GM12878 (cell line): ENCODE results near the gene GRIK4. TPM values are rescaled to one million over a fixed set of nuclear protein-coding genes. Genes with fewer than 3 reads are reported as not detected.

Experiments used
- ATAC-seq: fragments of 200-7000 bp; cut with Tn5 transposase; 3 replicates; pipeline ENCODE4 v1.9.1; 2020; ENCODE audit warnings: mild to moderate bottlenecking, moderate library complexity
- BruUV-seq: library from RNA; stranded (reverse); fragments of 400-500 nt; replicated peaks from 2 replicates; lab custom pipeline; 2021; lab: Mats Ljungman, UMichigan
- CTCF ChIA-PET: fragments of 300-600 bp; sonication (Branson Sonifier 250); formaldehyde crosslinking; extraction: SDS; loops from one replicate; lab custom pipeline; 2021; ENCODE audit warnings: inconsistent platforms; lab: Yijun Ruan, JAX
- POLR2A ChIA-PET: fragments of 350-600 bp; formaldehyde crosslinking; extraction: SDS; loops from one replicate; lab custom pipeline; 2021; ENCODE audit warnings: inconsistent platforms; lab: Charles Lee
- RAD21 ChIA-PET: fragments of 300-600 bp; sonication (Branson Sonifier 250); formaldehyde crosslinking; loops from one replicate; lab custom pipeline; 2023; ENCODE audit warnings: antibody characterized with exemption; ENCODE audit not compliant: unreplicated experiment; lab: Charles Lee
- SMC1A ChIA-PET: fragments of 300-600 bp; sonication (Branson Sonifier 250); formaldehyde crosslinking; loops from one replicate; lab custom pipeline; 2023; ENCODE audit not compliant: unreplicated experiment, uncharacterized antibody; lab: Charles Lee
- DNase-seq: peaks from one replicate; pipeline ENCODE4 v3.0.0-alpha.2; 2011; ENCODE audit warnings: low read depth, low spot score
- FAIRE-seq: peaks from 3 replicates; lab custom pipeline; 2011; peaks lifted over from hg19 to GRCh38; lab: Jason Lieb, UNC
- H2AFZ ChIP-seq: 2 replicates; pipeline ENCODE4 v1.6.0; 2011; ENCODE audit warnings: low read depth, low read length, control low read depth; ENCODE audit not compliant: control insufficient read depth
- H3K27ac ChIP-seq: 2 replicates; pipeline ENCODE4 v1.5.1; 2011; ENCODE audit warnings: control low read depth; ENCODE audit not compliant: control insufficient read depth, insufficient read depth
- H3K27me3 ChIP-seq, 2 experiments: replicated peaks in 1 of 2; 2 replicates each; pipeline versions ENCODE4 v1.6.0 to v1.6.1; 2011; ENCODE audit warnings: low read length in 1 of 2; ENCODE audit not compliant: control insufficient read depth in 2 of 2, insufficient read depth in 2 of 2
- H3K36me3 ChIP-seq, 2 experiments: 2 replicates each; pipeline ENCODE4 v1.5.1; 2011; ENCODE audit warnings: low read length in 1 of 2; ENCODE audit not compliant: control insufficient read depth in 2 of 2, insufficient read depth in 2 of 2
- H3K4me1 ChIP-seq: 2 replicates; pipeline ENCODE4 v1.6.1; 2011; ENCODE audit warnings: mild to moderate bottlenecking, low read length, moderate library complexity, mixed read lengths; ENCODE audit not compliant: control insufficient read depth, insufficient read depth
- H3K4me2 ChIP-seq: 2 replicates; pipeline ENCODE4 v1.6.0; 2011; ENCODE audit warnings: control low read depth; ENCODE audit not compliant: control insufficient read depth, insufficient read depth
- H3K4me3 ChIP-seq: fragments of 200-600 bp; sonication (generic); 2 replicates; pipeline ENCODE4 v1.5.1; 2016
- H3K79me2 ChIP-seq: 2 replicates; pipeline ENCODE4 v1.6.0; 2011; ENCODE audit warnings: low read length; ENCODE audit not compliant: control insufficient read depth, insufficient read depth
- H3K9ac ChIP-seq: 2 replicates; pipeline ENCODE4 v1.8.0; 2011; ENCODE audit warnings: low read length, control low read depth, mixed read lengths; ENCODE audit not compliant: control insufficient read depth, insufficient read depth
- H3K9me3 ChIP-seq: replicated peaks from 3 replicates; pipeline ENCODE4 v1.5.1; 2011; ENCODE audit warnings: mild to moderate bottlenecking, low read length; ENCODE audit not compliant: control insufficient read depth, insufficient read depth
- H4K20me1 ChIP-seq: 2 replicates; pipeline ENCODE4 v1.6.0; 2011; ENCODE audit not compliant: control insufficient read depth, insufficient read depth
- BHLHE40 ChIP-seq, 2 experiments: fragments of 450-650 bp in 1 of 2; IDR thresholded peaks; 2 replicates each; pipeline ENCODE4 v1.6.1; 2011 to 2017; ENCODE audit warnings: low read depth in 2 of 2, borderline replicate concordance in 1 of 2, improper control_type of control experiment in 1 of 2, low read length in 1 of 2, mild to moderate bottlenecking in 1 of 2
- CHD1 ChIP-seq: IDR thresholded peaks from 2 replicates; pipeline ENCODE4 v1.6.1; 2012; ENCODE audit warnings: low read depth, low read length, improper control_type of control experiment
- CHD2 ChIP-seq: IDR thresholded peaks from 2 replicates; pipeline ENCODE4 v1.6.1; 2011; ENCODE audit warnings: low read depth, low read length, improper control_type of control experiment, borderline replicate concordance
- EED ChIP-seq: sonication (generic); IDR thresholded peaks from 2 replicates; pipeline ENCODE4 v1.6.1; 2016; ENCODE audit warnings: antibody characterized with exemption, low read depth
- EZH2 ChIP-seq: IDR thresholded peaks from 2 replicates; pipeline ENCODE4 v1.6.1; 2012; ENCODE audit warnings: low read depth, mild to moderate bottlenecking, control low read depth, inconsistent platforms, low read length, borderline replicate concordance; ENCODE audit not compliant: control insufficient read depth
- GABPA ChIP-seq: IDR thresholded peaks from 2 replicates; pipeline ENCODE4 v1.6.1; 2014; ENCODE audit warnings: antibody characterized with exemption, low read depth, mild to moderate bottlenecking, inconsistent platforms
- IKZF1 ChIP-seq: fragments of 450-650 bp; conservative IDR thresholded peaks from 2 replicates; pipeline ENCODE4 v1.6.1; 2017; ENCODE audit warnings: antibody characterized with exemption, mild to moderate bottlenecking
- MYB ChIP-seq: fragments of 150-350 bp; IDR thresholded peaks from 2 replicates; pipeline ENCODE4 v1.6.1; 2014; ENCODE audit warnings: mild to moderate bottlenecking, low read depth, low read length, borderline replicate concordance
- NR2C2 ChIP-seq: IDR thresholded peaks from 2 replicates; pipeline ENCODE4 v1.6.1; 2011; ENCODE audit warnings: borderline replicate concordance, low read depth; ENCODE audit not compliant: control insufficient read depth, insufficient read length
- POLR2AphosphoS5 ChIP-seq: IDR thresholded peaks from 2 replicates; pipeline ENCODE4 v1.6.1; 2011; ENCODE audit warnings: mild to moderate bottlenecking, low read length, inconsistent platforms
- RBBP5 ChIP-seq: fragments of 200-600 bp; sonication (generic); conservative IDR thresholded peaks from 2 replicates; pipeline ENCODE4 v1.6.1; 2016
- RELB ChIP-seq: fragments of 450-650 bp; IDR thresholded peaks from 2 replicates; pipeline ENCODE4 v1.6.1; 2017; ENCODE audit warnings: low read depth, mild to moderate bottlenecking, moderate library complexity
- RUNX3 ChIP-seq: IDR thresholded peaks from 2 replicates; pipeline ENCODE4 v1.6.1; 2012; ENCODE audit warnings: low read length, inconsistent platforms
- SIN3A ChIP-seq: IDR thresholded peaks from 2 replicates; pipeline ENCODE4 v1.6.1; 2012; ENCODE audit warnings: low read depth, low read length, improper control_type of control experiment
- SMAD5 ChIP-seq: IDR thresholded peaks from 2 replicates; pipeline ENCODE4 v1.6.1; 2016; ENCODE audit warnings: antibody characterized with exemption, low read depth
- STAT1 ChIP-seq: fragments of 450-650 bp; conservative IDR thresholded peaks from 2 replicates; pipeline ENCODE4 v1.6.1; 2014; ENCODE audit warnings: antibody characterized with exemption, mild to moderate bottlenecking
- TCF3 ChIP-seq: IDR thresholded peaks from 2 replicates; pipeline ENCODE4 v1.6.1; 2012; ENCODE audit warnings: low read depth, mild to moderate bottlenecking, low read length, borderline replicate concordance; ENCODE audit not compliant: insufficient read depth
- USF1 ChIP-seq: IDR thresholded peaks from 2 replicates; pipeline ENCODE4 v1.6.1; 2011; ENCODE audit warnings: borderline replicate concordance, low read depth, mild to moderate bottlenecking, moderate library complexity, mixed read lengths, low read length; ENCODE audit not compliant: insufficient read depth; ENCODE audit errors: extremely low read length
- ZNF24 ChIP-seq: fragments of 450-650 bp; IDR thresholded peaks from 2 replicates; pipeline ENCODE4 v1.6.1; 2017; ENCODE audit warnings: antibody characterized with exemption, mild to moderate bottlenecking
- WGBS: methylation state at CpG from one replicate; pipeline ENCODE4 v1.1.6; 2016; ENCODE audit warnings: low lambda C conversion rate; ENCODE audit not compliant: insufficient replicate concordance, insufficient coverage; ENCODE audit errors: missing lambda C conversion rate; 5-methylcytosine and 5-hydroxymethylcytosine counted together
- in situ Hi-C: fragments of 300-500 bp; cut with MboI; formaldehyde crosslinking; loops from 9 replicates; pipeline ENCODE4 v1.14.3; 2018; ENCODE audit warnings: mixed read lengths
- intact Hi-C: fragments of 100-400 bp; cut with micrococcal nuclease; formaldehyde crosslinking; loops from one replicate; pipeline ENCODE4 v1.14.2; 2022; ENCODE audit not compliant: unreplicated experiment
- polyA plus RNA-seq, 11 experiments: library from polyadenylated mRNA; depleted of rRNA in 4 of 11; unstranded in 6 of 11; stranded (reverse) in 5 of 11; fragments of >200 nt; fragmentation: Nextera tagmentation in 4 of 11; fragmentation: Illumina TruSeq in 1 of 11; extraction: Ambion mirVana in 4 of 11; extraction: Trizol in 1 of 11; gene quantifications; 1 replicate in 1 of 11; 2 replicates in 10 of 11; pipeline versions ENCODE4 v1.2.1 to v1.2.3, GENCODE V29; 2011 to 2016; ENCODE audit warnings: inconsistent platforms in 2 of 11, missing spikeins in 2 of 11, low read depth in 1 of 11
- total RNA-seq, 4 experiments: library from RNA; depleted of rRNA in 3 of 4; stranded (reverse); fragments of >200 nt in 3 of 4; fragmentation: Illumina TruSeq in 1 of 4; extraction: Trizol in 1 of 4; gene quantifications; 2 replicates each; pipeline versions ENCODE4 v1.2.1 to v1.2.3, GENCODE V29; 2013 to 2021

Gene GRIK4
- total and polyA plus RNA-seq, 10 of the 15 experiments (the other 5 are each of a cell fraction or from before 2014, with no cell fraction given) = 0.33 to 3.6 (median 0.72) TPM

DNA sequence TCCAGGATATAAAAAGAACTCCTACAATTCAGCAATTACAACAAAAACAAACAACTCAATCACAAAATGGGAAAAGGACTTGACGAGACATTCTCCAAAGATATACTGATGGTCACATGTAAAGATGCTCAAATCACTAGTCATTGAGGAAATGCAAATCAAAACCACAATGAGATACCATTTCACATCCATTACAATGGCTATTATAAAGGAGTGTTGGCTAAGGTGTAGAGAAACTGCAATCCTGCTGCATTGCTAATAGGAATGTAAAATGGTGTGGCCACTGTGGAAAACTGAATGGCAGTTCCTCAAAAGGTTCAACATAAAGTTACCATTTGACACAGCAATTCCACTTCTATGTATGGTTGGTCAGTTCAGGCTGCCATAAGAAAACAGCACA, 500.5 kb downstream of the GRIK4 start (continued):
- no peak for TF ChIP-seq RELB
- no peak for TF ChIP-seq SIN3A
- TF ChIP-seq RUNX3 = no peak
- no peak for TF ChIP-seq ZNF24

GRCh38 chr11:121018746-121019145, 507.2 kb downstream of the GRIK4 start:
- DNase-seq (no peak), ATAC-seq (no peak), FAIRE-seq (no peak)
- intact Hi-C loops = no loop called here
- no peaks in the 10 kb centered on the region for H3K36me3 ChIP-seq
- H3K4me2 ChIP-seq = no peak overlapping the region
- H3K9me3 ChIP-seq = no peaks in the 10 kb centered on the region
- no peaks in the 10 kb centered on the region for H3K27me3 ChIP-seq
- no TSS peak for BruUV-seq
- SMC1A ChIA-PET = interaction anchor here (1.1 to 1.8 kb wide), 2 partner anchors 9 to 176 kb away, joined by 3 to 6 read pairs; no protein-coding TSS in a partner anchor
- H3K9ac ChIP-seq = no peak overlapping the region
- H3K4me1 ChIP-seq = no peaks in the 10 kb centered on the region
- no peak overlapping the region for H3K27ac ChIP-seq
- no peak overlapping the region for H2AFZ ChIP-seq
- POLR2A ChIA-PET = no interaction called here
- RAD21 ChIA-PET = no interaction called here
- no peaks in the 10 kb centered on the region for H3K79me2 ChIP-seq
- H3K4me3 ChIP-seq = no peak overlapping the region
- 89% methylated on average over 1 of the region's 1 CpG for WGBS
- no peaks in the 10 kb centered on the region for H4K20me1 ChIP-seq
- CTCF ChIA-PET = interaction anchor here (0.8 to 1.2 kb wide), 2 partner anchors 41 to 176 kb away, joined by 3 to 8 read pairs; no protein-coding TSS in a partner anchor
- in situ Hi-C loops = no loop called here
- TF ChIP-seq NR2C2 (no peak), TCF3 (no peak), EED (no peak), CHD2 (no peak), RBBP5 (no peak), SMAD5 (no peak), BHLHE40 (IDR thresholded peaks at IDR 0.05; ENCODE audit: borderline replicate concordance in 1 of 2, low read depth in 2 of 2, low read length in 1 of 2) (no peak), EZH2 (no peak), IKZF1 (no peak), STAT1 (no peak), GABPA (no peak), CHD1 (no peak), USF1 (no peak), POLR2AphosphoS5 (no peak), MYB (no peak)
